GM12891 (cell line): Measurements from ENCODE around the gene CDC7.

ENCODE experiments used
- DNase-seq: peaks from one replicate; pipeline ENCODE4 v3.0.0; 2011; ENCODE audit warnings: low spot score; ENCODE audit not compliant: insufficient read length
- FAIRE-seq: peaks from 2 replicates; lab custom pipeline; 2011; peaks lifted over from hg19 to GRCh38; lab: Jason Lieb, UNC
- PAX5 ChIP-seq: IDR thresholded peaks from 2 replicates; pipeline ENCODE4 v1.6.1; 2011; ENCODE audit warnings: low read length, moderate library complexity, mild to moderate bottlenecking; ENCODE audit not compliant: insufficient read depth, severe bottlenecking
- POLR2A ChIP-seq: IDR thresholded peaks from 2 replicates; pipeline ENCODE4 v1.6.1; 2011; ENCODE audit warnings: low read depth, low read length, control low read depth
- POLR2AphosphoS5 ChIP-seq: IDR thresholded peaks from 2 replicates; pipeline ENCODE4 v1.6.1; 2011; ENCODE audit warnings: low read depth, low read length, control low read depth
- POU2F2 ChIP-seq: IDR thresholded peaks from 2 replicates; pipeline ENCODE4 v1.6.1; 2011; ENCODE audit warnings: low read depth, mild to moderate bottlenecking, control low read depth, low read length, moderate library complexity
- SPI1 ChIP-seq: IDR thresholded peaks from 2 replicates; pipeline ENCODE4 v1.6.1; 2011; ENCODE audit warnings: low read depth, low read length, control low read depth
- TAF1 ChIP-seq: IDR thresholded peaks from 2 replicates; pipeline ENCODE4 v1.6.1; 2011; ENCODE audit warnings: low read depth, low read length, control low read depth

CDC7 gene

GRCh38 chr1:91555821-91556531 is 55.3 kb downstream of the CDC7 start:
- FAIRE-seq: no peak
- DNase-seq: no peak
- TF ChIP-seq SPI1 (no peak), POLR2A (no peak), POLR2AphosphoS5 (no peak), POU2F2 (no peak), TAF1 (no peak), PAX5 (no peak)

- FAIRE-seq (no peak), DNase-seq (no peak)
- TF ChIP-seq POLR2A: no peak
- TF ChIP-seq SPI1: no peak
Measured at GRCh38 chr1:91556556-91556955, 55.9 kb downstream of the CDC7 start.

- DNase-seq (no peak), FAIRE-seq (no peak)
- no peak for TF ChIP-seq POLR2A
- no peak for TF ChIP-seq PAX5
- no peak for TF ChIP-seq POLR2AphosphoS5
- no peak for TF ChIP-seq TAF1
Measured at GRCh38 chr1:91557039-91557690, 56.5 kb downstream of the CDC7 start.

- no peak for TF ChIP-seq POLR2AphosphoS5
- TF ChIP-seq TAF1: no peak
- TF ChIP-seq PAX5: no peak
- FAIRE-seq: no peak
- DNase-seq: no peak
Measured at GRCh38 chr1:91557826-91558225, 57.2 kb downstream of the CDC7 start.

GRCh38 chr1:91559046-91559750 is 58.5 kb downstream of the CDC7 start:
- FAIRE-seq (no peak), DNase-seq (no peak)
- TF ChIP-seq PAX5 (no peak), TAF1 (no peak), POU2F2 (no peak), POLR2AphosphoS5 (no peak), POLR2A (no peak), SPI1 (no peak)

- DNase-seq: no peak
- no peak for TF ChIP-seq PAX5
- TF ChIP-seq POU2F2: no peak
- TF ChIP-seq POLR2AphosphoS5: no peak
- TF ChIP-seq SPI1: no peak
- no peak for TF ChIP-seq POLR2A
- no peak for TF ChIP-seq TAF1
- no peak for FAIRE-seq
Measured at GRCh38 chr1:91559838-91560565, 59.4 kb downstream of the CDC7 start.

- DNase-seq (no peak), FAIRE-seq (no peak)
- TF ChIP-seq TAF1: no peak
- no peak for TF ChIP-seq POLR2A
- TF ChIP-seq PAX5: no peak
- no peak for TF ChIP-seq POU2F2
- TF ChIP-seq POLR2AphosphoS5: no peak
- no peak for TF ChIP-seq SPI1
Measured at GRCh38 chr1:91564888-91565701, 64.4 kb downstream of the CDC7 start.

- no peak for FAIRE-seq
- TF ChIP-seq POLR2AphosphoS5 (no peak), POU2F2 (no peak), PAX5 (no peak), POLR2A (no peak), TAF1 (no peak), SPI1 (no peak)
Measured at GRCh38 chr1:91567583-91567982, 66.9 kb downstream of the CDC7 start.

GRCh38 chr1:91568261-91568660 is 67.6 kb downstream of the CDC7 start:
- DNase-seq (no peak), FAIRE-seq (no peak)
- TF ChIP-seq TAF1: no peak
- TF ChIP-seq SPI1: no peak
- TF ChIP-seq POU2F2: no peak
- no peak for TF ChIP-seq POLR2AphosphoS5
- TF ChIP-seq POLR2A: no peak
- no peak for TF ChIP-seq PAX5

More at GRCh38 chr1:91567583-91567982, 66.9 kb downstream of the CDC7 start:
- no peak for DNase-seq
